Stimulated activated CD4-positive, alpha-beta T cell treated with anti-CD3 and anti-CD28 coated beads, Interleukin-2, amount 100 ng/mL, for 24 hours (primary cell): ENCODE data around the gene REXO1.

ENCODE experiments used
- DNase-seq, 2 donors: peaks; one replicate each; pipeline ENCODE4 v3.0.0-alpha.2; 2020

The REXO1 gene

DNA sequence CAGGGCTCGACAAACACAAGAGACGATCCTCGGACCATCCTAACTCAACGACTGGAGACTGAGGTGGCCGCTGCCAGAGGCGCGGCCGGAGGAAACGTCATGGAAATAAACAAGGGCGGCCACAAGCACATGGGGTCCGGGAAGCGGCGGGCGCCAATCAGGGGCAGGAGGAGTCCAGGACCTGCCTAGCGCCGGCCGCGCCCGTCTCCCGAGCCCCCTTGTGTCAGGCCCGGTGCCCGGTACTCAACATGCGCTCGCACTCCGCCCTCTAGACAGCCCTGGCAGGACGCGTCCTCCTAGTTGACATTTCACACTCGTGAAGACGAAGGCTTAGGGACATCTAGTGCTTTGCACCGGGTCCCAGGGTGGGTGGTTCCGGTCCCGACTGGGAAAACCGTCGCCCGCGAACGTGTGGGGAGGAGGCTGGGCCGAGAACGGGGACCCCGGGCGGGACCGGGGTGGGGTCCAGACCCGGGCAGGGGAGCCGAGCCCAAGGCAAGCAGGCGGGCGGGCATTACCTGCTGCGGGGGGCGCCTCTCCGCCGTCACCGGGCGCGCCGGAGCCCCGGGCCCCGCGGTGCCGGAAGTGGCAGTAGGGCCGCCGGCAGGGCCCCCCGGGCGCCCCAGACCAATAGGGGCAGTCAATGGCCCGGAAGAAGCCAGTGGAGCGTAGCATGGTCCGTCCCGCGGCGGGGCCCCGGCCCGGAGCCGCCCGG, 442 bp downstream of the REXO1 start:
- DNase-seq: peak in 1 of 2 donors; percentile 48

DNA sequence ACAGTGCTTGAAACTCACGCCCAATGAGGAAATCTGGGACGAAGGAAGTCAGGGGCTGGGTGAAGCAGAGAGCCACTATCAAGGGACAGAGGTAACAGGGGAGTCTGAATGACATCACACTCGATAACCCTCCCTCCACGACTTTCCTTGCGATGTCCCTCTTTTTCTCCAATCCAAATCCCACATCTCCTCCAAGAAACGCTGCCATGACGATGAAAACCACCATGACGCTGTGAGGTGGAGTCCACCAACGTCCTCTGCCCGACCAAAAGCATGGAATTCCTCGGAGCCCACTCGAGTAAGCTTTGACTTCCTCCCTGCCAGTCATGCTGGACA, 967 bp downstream of the REXO1 start:
- no peak for DNase-seq

DNA sequence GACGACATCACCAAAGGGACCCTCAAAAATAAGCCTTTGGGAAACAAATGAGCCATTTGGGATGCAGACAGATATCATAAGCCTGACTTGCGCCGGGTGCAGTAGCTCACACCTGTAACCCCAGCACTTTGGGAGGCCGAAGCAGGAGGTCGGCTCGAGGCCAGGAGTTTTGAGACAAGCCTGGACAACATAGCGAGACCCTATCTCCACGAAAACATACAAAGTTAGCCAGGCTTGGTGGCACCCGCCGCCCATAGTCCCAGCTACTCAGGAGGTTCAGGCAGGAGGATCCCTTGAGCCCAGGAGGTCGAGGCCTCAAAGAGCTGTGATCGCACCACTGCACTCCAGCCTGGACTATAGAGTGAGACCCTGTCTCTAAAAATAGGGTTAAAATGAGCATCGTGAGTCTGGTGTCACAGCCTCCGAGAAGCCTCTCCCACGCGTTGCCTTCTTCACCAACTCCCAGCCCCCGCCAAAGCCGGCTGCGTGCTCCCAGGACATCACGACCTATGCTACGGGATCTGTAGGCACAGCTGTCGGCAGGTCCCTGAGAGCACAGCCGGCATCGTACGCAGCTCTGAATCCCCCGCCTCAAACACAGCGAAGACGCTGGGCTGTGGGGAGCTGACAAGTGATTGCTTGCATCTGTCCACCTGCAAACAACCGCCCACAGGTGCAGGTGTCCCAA, 1.6 kb downstream of the REXO1 start:
- DNase-seq: no peak

DNA sequence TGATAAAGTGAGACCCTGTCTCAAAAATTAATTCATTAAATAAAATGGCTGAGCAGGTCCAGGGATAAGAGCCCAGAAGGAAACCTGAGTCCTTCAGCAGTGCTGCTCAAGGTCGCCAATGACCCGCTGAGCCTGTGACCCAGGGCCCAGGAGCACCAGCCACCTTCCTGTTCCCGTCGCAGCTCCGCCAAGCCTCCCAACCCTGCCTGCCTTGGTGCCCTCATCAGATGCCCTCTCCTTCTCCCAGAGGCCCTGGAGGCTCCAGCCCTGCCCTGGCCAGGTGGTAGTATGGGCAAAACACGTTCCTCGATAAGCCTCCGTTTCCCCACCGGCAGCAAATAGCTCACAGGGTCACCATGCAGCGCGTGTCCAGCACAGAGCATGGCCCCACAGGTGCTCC, 2.6 kb downstream of the REXO1 start:
- DNase-seq: no peak

DNA sequence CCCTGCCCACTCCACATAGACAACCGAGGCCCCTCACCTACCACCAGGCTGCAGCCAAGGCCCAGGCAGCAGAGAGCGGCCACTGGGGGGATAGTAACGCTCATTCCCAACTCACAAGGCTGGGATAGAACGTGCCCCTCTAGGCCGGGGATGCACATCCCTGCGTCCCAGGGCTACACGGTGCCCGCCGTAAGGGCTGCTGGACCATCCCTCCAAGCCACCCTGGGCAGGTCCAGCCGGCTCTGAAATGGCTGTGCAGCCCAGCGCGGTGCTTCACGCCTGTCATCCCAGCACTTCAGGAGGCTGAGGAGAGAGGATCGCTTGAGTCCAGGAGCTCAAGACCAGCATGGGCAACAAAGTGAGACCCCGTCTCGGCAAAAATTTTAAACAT, 3.2 kb downstream of the REXO1 start:
- DNase-seq: no peak

DNA sequence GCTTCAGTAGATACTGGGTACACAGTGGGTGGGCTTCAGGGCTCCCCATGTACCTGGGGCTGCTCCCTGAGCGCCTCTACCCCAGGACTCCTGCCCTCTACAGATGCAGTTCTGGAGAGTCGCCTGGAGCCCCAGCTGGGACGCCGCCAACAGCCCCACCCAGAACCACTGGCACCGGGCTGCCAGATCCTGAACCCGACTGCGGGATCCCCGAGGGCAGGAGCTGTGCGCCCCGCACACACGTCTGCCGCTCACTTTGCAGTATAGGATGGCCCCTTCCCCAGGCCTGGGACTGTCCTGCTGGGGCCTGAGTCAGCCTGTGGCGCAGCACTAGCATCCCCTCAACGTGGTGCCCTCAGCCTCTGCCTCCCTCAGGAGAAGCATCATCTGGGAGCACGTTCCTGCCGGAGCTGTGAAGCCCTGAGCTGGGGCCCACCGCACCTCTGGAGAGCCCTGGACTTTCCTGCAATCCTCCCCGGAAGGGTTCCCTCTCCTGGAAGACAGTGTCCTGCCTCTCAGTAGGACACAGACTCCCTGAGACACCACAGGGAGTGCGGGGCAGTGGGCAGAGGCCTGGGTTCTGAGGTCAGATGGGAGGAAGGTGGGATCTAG, 3.7 kb downstream of the REXO1 start:
- DNase-seq: no peak

DNA sequence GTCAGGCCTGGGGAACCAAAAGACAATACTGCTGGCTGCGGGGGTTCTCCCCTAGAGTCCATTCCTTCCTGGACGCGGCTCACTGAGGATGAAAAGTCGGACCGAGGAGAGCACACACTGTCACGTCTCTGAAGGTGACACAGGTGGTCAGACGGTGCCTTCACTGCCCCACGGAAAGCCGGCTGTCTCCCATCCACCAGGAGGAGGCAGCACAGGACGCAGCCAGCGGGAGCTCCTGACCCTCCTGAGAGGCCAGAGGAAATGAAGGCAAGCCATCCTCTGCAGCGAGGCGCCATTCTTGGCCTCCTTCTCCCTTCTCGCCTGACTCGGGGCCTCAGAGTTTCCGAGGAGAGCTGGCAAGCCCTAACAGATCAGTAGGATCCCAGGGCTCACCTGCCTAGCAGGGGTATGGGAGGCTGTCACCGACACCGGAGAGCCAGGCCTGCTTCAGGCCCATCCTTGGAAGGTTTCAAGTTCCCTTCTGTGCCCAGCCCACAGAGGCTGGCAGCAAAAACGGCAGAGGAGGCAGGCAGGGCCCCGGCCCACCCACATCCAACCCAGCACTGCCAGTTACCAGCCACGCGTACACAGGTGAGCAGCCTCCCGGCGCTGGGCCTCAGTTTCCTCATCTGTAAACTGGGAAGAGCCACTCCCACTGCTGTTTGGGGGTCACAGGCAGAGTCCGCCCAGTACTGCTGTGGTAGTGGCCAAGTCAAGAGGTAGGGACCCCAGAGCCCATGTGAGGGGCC, 4.5 kb downstream of the REXO1 start:
- DNase-seq: no peak

DNA sequence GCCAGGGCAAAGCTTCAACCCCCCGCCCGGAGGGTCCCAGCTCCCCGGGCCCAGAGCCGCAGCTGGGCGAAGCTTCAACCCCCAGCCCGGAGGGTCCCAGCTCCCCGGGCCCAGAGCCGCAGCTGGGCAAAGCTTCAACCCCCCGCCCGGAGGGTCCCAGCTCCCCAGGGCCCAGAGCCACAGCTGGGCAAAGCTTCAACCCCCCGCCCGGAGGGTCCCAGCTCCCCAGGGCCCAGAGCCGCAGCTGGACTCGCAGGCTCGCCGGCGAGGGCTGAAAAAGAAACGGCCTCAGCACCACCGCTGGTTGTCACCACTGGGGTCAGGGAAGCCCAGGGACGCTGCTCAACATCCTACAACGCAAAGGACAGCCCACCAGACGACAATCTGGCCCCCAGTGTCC, 5.2 kb downstream of the REXO1 start:
- no peak for DNase-seq

DNA sequence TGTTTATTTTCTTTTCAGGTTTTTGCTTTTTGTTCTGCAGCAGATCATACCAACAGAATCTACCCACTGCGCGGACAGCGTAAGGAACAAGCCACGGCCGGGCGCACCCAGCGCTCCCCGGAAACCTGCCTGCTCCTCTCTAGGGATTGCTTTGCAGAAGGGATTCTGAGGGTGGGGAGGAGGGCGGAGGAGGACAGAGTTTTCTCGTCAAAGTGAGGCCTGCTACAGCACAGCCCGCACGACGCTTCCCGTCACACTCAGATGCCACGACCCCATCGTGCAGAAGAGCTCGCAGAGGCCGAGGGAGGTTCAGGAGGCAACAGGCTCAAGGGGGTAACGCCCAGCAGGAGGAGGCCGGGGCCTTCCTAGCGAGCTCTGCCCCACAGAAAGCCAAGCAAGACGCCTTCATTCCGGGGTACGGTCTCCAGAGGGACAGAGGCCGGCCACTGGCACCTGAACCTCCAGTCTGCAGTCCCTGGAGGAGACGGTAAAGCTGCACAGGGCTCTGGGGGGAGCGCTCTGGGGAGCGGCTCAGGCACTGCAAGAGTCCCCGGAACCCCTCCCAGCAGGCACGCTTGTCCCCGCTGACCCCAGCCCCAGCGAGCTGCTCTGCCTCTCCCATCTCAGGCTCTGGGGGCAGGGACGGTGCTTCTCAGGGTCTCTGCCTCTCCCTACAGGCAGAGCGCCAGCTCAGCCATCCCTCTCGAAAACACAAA, 6.9 kb downstream of the REXO1 start:
- no peak for DNase-seq

DNA sequence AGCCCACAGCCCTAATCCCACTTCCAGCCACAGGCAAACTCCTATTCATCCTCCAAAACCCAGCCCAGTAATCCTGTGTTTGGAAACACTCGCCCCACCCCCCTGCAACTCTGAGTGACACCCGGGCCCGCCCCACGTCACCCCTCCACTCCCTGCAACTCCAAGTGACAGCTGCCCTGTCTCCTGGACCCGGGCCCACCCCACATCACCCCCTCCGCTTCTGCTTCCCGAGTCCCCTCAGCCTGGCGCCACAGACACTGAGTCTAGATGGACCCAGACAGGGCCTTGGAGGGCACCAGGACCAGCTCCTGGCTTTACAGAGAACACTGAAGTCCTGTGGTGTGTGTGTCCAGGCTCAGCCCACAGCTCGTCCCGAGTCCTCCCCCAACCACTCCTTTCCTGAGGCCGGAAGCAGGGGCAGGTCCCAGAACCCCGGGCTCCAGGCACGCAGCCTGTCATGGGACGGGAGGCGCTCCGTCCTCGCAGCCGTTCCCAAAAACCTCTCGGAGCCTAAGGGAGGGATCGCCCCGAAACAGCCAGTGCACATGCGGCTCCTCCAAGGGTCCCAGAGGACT, 7.7 kb downstream of the REXO1 start:
- DNase-seq: no peak

DNA sequence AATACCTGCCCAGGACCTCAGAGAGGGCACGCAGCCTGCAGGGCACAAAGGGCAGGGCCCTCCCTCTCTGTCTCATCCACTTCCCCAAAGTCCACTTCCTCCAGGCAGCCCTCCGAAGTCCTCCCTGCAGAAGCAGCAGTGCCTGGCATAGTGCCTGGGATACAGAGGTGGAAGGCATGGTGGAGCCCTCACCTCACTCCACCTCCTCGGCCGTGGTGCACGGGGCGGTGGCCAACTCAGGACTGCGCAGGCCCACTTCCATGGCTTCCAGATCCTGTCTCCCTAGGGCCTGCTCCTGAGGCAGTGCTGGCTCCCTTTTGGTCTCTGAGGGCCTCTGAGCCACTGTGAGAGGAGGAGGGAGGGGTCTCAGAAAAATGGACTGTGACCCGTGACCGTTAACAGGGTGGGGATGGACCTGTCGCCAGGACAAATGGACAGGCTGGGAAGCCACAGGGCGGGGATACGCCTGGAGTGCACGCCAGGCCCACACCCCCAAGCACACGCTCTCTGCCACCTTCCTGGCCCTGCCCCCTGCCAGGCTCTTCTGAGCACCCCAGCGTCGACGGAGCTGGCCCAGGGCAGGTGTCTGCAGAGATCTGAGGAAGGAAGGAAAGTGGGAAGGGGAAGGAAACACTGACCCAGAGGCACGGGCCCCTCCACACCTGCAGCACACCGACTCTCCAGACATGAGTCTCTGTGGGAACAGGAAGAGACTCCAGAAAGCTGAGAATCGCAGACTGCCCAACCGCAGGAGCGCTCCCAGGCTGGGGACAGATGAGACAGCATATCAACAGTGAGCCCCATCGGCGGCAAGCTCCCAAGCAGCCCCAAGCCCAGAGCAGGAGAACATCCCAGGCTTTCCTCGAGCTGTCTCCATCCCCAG, 8.4 kb downstream of the REXO1 start:
- no peak for DNase-seq

DNA sequence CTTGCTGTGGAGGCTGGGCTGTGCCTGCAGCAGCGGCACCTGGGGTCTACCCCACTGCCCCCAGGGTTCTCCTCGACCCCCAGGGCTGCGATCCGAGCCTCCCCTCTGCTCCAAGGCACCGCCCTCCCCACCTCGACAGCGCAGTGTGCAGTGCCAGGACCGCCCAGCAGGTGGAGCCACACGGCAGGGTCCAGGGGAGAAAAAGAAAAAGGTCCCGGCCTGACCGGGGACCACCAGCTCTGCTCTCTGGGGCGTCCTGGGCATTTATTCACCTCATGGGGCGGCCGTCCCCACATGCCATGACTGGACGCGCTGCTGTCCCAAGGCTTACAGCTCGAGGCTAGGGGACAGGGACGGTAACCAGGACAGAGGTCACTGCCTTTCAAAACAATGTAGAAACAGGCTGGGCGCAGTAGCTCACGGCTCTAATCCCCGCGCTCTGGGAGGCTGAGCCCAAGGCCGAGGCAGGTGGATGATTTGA, 10.6 kb downstream of the REXO1 start:
- peak; percentile 75 to 76 for DNase-seq

DNA sequence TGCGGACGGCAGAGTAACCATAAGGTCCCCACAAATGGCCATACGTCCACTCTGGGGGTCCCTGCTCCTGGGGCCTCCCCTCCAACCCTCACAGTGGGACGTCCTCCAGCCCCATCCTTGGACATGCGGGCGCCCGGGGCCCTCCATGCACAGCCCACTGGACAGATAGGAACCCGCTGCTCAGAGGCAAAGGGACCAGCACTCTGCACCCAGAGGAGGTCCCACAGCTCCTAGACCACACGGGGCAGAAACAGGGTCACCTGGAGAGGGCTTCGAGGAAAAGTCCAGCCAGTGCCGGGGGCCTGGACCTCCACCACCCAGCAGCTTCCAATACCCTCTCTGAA, 11.1 kb downstream of the REXO1 start:
- DNase-seq: no peak

DNA sequence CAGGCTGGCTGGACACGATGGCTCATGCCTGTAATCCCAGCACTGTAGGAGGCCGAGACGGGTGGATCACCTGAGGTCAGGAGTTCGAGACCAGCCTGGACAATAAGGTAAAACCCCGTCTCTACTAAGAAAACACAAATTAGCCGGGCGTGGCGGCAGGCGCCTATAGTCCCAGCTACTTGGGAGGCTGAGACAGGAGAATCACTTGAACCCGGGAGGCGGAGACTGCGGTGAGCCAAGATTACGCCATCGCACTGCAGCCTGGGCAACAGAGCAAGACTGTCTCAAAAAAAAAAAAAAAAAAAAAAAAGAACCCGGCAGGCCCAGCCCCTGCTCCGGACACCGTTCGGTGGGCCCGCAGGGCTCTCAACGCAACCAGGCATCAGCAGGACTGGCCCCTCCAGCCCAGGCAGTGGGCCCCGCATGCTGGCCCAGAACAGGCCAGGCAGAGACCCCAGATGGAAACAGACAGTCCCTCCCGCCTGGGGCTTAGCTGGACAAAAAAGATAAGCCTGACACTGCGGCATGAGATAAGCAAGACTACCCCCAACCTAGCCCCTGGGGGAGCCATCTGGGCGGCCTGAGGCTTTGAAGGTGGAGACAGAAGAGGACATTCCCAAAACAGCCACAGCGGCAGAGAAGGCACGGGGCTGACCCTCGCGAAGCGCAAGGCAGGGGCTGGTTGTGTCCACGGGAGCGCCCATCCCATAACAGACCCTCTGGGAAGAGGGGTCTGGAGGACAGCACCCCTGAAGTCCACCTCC, 11.6 kb downstream of the REXO1 start:
- no peak for DNase-seq

DNA sequence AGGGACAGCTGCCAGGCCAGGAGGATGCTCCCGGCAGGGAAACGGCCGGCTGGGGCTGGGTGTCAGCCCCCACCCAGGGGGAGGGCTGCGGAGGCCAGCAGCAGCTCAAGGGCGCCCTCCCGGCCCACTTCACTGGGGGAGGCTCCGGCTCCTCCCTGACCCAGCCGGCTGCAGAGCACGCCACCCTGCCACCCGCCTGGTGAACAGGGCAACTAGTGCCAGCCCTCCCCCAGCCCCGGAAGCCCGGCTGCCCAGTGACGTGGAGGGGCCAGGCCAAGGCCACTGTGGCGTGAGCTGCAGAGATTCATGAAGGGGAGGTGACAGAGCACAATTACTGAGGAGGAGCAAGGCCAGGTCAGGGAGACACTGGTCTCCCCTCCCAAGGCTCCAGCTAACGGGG, 14.7 kb downstream of the REXO1 start:
- no peak for DNase-seq

DNA sequence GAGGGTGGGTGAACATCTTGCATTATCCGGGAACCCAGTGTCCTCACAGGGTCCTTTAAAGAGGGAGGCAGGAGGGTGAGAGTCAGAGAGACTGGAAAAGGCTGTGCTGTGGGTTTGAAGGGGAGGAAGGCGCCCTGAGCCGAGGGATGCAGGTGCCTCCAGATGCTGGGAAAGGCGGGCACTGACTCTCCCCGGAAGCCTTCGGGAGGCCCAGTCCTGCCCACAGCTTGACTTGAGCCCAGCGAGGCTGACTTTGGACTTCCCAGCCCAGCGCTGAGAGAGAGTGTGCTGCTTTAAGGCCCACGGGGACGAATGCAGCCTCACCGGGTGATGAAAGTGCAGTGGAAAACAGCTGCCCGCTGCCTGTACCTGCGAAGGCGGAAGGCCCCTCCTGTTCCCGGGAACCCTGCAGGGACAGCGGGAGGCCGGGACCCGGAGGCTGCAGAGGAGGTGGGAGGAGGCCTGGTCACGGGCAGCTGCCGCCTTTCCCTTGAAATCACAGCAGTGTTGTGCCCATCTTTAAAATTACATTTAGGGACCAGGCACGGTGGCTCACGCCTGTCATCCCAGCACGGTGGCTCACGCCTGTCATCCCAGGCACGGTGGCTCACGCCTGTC, 16.1 kb downstream of the REXO1 start:
- no peak for DNase-seq

DNA sequence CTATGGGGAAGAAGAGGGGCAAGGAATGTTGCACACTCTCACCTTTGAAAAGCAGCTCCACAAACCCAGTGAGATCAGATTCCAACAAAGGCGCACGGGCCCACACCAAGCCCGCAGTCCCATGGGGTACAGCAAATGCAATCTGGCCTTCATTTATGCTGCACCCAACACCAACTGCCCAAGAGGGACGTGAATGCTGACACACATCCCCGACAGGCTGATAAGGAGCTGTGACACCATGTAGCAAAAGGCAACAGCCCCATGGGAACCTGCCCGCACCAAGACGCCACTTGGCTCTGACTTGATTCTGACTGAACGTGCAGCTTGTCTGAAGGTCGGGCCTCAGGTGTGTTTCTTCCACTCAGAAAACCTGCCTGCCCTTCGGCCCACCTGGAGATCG, 17.3 kb downstream of the REXO1 start:
- DNase-seq: no peak

DNA sequence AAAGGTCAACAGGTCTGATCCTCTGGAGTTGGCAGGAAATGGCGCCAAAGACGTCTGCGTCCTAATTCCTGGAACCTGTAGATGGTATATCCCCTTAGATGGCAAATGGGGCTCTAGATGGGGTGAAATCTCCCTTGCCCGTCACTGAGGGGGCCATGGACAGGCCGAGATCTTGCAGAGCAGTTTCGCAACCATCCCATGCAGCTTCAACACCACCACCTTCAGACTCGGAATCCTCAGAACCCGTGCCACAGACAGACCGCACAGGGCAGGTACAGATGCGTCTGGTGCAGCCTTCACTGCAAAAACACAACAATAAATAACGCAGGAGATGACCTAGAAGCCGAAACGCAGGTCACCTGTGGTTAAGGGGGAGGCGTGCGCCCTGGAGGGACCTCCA, 17.7 kb downstream of the REXO1 start:
- no peak for DNase-seq

DNA sequence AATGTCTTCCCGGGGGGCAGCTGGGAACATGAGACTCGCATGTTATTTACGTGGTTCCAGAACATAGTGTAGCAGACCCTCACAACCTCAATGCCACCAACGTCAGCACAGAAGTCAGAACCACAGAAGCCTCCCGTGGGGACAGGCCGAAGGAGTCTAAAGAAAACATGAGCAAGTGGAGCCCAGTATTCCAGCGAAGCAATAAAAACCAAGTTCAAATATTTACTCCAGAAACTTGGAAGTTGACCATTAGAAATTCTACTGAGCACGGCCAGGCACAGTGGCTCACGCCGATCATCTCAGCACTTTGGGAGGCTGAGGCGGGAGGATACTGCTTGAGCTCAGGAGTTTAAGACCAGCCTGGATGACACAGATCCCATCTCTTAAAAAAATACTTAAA, 18.3 kb downstream of the REXO1 start:
- no peak for DNase-seq
